Posterior cingulate gyrus (tissue), 11 donors: ENCODE data around the gene ENTPD2.

Experiments used
- DNase-seq, 10 donors: peaks; one replicate each; pipeline versions ENCODE4 v3.0.0 to v3.0.0-alpha.2; 2020 to 2021; ENCODE audit warnings: mixed read lengths in 3 of 10
- intact Hi-C: fragments of 100-400 bp; cut with DNase I; formaldehyde crosslinking; loops from one replicate; pipeline ENCODE4 v1.15.1; 2023

ENTPD2 gene

DNA sequence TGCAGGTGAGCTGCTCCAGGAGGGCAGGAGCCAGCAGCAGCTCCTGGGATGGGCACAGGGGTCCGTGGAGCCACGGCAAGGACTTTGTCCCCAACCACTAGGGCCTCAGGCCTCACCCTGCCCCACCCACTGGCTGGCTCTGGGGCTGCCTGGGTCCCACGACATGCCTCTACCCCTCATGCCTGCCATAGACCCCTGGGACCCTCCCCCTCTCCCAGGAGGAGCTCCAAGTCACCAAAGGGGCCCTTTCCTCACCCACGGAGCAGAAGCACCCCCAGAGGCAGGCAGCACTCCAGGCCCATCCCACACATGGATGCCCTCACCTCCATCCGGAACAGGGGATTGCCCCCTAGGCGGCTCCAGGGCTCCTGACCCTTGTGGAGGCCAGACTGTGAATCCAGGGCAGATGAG, 32.3 kb downstream of the ENTPD2 start:
- intact Hi-C loops: no loop called here
- no peak for DNase-seq

DNA sequence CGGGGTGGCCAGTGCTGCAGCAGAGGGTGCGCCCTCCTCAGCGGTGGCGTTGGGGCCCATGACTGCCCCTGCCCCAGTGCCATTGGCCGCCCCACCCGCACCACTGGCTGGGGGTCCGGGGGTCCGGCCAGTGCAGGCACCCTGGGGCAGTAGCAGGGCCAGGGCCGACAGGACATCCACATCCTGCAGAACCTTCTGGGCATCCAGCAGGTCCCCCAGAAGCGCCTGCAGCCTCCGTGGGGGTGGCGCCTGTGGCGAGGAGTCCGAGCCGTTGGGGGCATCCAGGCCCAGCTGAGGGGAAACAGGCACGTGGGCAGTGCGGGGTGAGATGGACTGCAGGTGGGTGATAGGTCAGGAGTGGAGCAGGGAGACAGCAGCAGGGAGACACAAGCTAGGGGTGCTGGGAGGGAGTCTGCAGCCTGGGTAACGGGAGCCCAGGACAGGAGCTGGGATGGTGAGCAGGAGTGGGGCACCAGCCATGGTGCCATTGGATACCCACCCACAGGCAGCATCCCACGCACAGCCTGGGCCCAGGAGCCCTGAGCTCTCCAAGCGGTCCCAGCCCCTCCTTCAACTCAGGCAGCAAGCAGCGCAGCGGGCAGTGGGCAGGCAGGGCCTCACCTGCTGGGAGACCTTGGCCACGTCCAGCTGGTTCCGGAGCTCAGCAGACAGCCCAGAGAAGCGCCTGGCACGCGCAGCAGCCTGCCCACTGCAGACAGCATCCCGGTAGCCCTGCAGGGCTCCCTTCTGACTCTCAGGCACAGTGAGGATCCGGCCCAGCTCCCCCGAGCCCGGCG, 32.9 kb downstream of the ENTPD2 start:
- intact Hi-C loops: no loop called here
- DNase-seq: peak in 1 of 10 donors; percentile 55

GRCh38 chr9:137019891-137020683, 33.8 kb downstream of the ENTPD2 start:
- intact Hi-C loops: no loop called here
- no peak for DNase-seq

DNA sequence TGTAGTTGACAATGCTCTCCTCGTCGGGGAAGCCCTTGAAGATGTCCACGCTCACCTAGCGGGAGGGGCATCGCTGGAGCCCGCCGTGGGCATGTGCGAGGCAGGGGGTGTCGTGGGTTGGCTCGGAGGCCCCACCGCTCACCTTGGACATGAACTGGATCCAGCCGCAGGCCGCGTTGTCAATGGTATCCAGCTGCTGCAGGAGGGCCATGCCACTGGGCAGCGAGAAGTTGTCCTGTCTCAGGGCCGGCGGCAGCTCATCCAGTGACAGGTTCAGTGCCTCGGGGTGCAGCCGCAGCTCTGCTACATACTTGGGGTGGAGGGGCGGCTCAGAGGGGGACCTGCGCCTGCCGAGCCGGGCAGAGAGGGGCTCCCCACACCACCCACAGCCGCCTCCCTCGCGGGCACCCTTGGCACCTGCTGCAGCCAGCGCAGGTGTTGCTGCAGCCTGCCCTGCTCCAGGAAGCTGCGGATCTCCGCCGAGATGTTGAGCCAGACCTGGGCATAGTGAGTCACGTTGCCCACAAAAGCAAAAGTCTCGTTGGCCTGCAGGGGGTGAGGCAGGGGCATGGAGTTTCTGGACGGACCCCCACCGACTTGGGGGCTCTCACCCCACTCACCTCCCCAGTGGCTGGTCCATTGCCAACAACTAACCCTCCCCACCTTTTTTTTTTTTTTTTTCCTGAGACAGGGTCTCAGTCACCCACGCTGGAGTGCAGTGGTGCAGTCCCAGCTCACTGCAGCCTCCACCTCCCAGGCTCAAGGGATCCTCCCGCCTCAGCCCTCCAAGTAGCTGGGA, 34.9 kb downstream of the ENTPD2 start:
- intact Hi-C loops: no loop called here
- DNase-seq: no peak

DNA sequence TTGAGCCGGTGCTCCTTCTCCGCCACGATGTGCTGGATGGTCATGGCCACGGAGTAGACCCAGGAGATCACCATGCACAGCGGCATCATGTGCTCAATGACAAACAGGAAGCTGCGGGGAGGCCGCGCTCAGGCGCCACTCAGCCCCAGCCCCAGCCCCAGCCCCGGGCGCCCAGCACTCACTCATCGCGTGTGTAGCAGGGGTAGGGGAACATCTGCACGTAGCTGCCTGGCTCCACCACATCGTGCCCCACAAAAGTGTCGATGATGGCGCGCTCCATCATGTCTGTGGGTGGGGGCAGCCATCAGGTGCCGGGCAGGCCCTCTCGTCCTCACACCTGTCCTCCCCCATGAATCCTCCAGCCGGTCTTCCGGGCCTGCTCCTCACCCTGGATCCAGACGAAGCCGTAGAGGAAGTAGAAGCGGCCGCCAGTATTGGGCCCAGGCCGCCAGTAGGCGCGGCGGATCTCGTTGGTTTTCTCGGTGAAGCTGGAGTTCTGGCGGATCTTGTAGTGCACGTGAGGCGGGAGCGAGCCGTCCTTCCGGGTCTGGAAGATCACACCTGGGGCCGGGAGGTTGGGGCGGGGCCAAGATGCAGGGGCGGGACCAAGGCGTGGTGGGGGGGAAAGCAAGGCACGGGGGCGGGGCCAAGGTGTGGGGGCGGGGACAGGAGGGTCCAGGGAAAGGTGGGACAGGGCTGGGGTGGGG, 35.9 kb downstream of the ENTPD2 start:
- no peak for DNase-seq
- intact Hi-C loops: no loop called here

- DNase-seq: no peak
- intact Hi-C loops: no loop called here
These were observed 36.8 kb downstream of the ENTPD2 start for GRCh38 chr9:137017071-137017470.

GRCh38 chr9:137016436-137016835, 37.4 kb downstream of the ENTPD2 start:
- intact Hi-C loops: no loop called here
- no peak for DNase-seq

GRCh38 chr9:137015976-137016375, 37.9 kb downstream of the ENTPD2 start:
- no peak for DNase-seq
- intact Hi-C loops: no loop called here

DNA sequence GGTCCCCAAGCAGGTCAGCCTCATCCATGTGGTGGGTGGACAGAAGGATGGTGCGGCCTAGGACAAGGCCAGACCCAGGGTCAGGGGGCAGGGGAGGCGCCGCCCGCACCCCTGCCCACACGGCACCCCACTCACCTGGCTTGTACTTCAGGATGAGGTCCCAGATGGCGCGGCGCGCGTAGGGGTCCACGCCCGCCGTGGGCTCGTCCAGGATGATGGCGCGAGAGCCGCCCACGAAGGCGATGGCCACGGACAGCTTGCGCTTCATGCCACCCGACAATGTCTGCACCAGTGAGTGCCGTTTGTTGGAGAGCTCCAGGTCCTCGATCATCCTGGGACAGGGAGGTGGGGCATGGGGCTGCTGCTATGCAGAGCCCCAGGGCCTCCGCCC, 38.3 kb downstream of the ENTPD2 start:
- intact Hi-C loops: no loop called here
- DNase-seq: no peak

GRCh38 chr9:137014776-137015539, 38.9 kb downstream of the ENTPD2 start:
- intact Hi-C loops: no loop called here
- no peak for DNase-seq

DNA sequence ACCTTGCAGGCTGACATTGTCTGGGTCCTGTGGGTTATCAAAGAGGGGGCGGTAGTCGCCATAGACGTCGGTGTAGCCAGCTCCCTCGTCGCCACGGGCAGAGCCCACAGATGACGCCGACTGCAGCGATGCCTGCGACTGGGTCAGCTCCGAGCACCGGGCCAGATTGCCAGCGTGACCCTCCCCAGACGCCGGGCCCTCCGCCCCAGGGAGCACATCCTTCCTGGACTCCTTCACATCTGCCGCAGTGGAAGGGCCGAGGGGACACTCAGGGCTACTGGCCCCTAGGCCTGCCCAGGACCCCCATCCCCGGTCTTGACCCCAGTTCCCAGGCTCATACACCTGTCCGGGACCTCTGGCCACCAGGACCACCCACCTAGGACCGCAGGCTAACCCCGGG, 39.7 kb downstream of the ENTPD2 start:
- DNase-seq: no peak
- intact Hi-C loops: no loop called here

GRCh38 chr9:137013571-137013940, 40.3 kb downstream of the ENTPD2 start:
- intact Hi-C loops: no loop called here
- DNase-seq: no peak

DNA sequence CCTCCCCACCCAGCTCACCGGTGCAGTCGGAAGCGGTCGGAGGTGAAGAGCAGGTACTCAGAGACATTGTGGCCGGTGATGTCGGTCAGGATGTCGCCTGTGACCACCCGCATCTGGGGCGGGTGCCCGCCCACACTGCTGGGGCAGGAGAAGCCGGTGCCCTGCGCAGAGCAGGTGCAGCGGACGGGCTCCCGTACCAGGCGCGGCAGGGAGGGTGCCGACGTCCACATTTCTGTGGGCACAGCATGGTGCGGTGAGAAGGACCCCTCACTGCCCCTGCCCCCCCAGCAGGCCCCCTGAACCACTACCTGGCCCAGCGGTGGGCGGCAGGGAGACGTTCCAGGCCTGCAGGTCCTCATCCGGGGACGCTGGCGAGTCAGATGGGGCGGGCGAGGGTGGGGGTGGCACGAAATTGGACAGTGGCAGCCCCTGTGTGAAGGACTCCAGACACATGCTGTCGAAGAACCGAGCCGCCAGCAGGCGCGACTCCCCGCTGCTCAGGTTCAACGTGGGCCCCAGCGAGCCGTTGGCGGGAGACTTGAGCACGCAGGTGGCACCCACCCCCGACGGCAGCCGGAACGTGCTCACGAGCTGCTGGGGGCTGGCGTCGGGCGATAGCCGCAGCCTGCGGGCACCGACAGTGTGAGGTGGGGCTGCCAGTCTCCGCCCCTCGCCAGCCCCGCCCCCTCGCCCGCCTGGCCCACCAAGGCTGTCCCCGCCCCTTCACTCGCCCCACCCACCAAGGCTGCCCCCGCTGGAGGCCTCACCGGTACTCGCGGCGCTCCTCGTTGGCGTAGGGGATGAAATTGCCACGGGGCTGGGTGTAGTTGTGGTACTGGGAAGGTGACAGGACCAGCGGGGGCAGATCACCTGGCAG, 40.9 kb downstream of the ENTPD2 start:
- no peak for DNase-seq
- intact Hi-C loops: no loop called here

- intact Hi-C loops: no loop called here
- DNase-seq: no peak
These were observed 41.8 kb downstream of the ENTPD2 start for GRCh38 chr9:137011907-137012675.

DNA sequence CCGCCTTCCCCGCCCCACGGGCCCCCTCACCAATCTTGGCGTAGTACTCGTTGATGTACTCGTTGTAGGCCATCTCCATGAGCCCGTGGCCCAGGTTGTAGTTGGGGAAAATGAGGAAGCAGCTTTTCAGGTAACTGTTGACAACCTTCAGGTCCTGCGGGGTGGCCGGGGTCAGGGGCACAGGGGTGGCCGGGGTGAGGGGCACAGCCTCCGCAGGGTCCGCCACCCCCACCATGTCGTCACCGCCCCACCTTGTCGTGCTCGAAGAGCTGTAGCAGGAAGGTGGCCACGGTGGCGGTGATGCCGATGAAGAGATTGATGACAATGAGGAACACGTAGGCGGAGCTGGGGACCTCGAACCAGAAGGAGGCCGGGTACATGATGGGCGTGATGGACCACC, 42.7 kb downstream of the ENTPD2 start:
- intact Hi-C loops: no loop called here
- no peak for DNase-seq

DNA sequence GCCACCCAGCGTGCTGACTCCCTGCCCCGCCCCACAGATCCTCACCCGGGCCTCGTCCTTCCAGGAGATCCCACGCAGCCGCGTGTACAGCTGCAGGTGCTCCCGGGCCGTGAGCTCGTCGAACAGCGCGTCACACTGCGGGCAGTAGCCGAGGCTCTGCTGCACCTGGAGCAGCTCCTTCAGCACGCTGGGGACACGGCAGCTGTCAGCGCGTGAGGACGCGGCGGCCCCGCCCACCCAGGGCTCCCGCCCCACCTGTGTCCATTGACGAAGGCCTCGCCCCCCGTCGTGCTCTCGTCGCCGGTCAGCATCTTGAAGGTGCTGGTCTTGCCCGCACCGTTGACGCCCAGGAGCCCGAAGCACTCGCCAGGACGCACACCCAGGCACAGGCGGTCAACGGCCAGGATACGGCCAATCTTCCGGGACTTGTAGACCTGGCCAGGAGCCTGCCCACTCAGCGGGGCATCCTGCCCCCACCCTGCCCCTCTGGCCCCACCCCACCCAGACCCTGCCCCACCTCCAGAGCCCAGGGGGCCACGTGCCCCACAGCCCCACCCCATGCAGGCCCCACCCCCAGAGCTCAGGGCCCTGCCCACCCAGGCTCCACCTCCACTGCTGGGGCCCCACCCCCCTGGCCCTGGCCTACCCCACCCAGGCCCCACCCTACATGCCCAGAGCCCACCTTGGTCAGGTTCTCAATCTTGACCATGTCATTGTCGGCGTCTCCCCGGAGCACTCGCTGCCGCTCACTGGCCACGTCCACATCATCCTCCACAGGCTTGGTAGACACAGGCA, 43.7 kb downstream of the ENTPD2 start:
- intact Hi-C loops: no loop called here
- DNase-seq: no peak

DNA sequence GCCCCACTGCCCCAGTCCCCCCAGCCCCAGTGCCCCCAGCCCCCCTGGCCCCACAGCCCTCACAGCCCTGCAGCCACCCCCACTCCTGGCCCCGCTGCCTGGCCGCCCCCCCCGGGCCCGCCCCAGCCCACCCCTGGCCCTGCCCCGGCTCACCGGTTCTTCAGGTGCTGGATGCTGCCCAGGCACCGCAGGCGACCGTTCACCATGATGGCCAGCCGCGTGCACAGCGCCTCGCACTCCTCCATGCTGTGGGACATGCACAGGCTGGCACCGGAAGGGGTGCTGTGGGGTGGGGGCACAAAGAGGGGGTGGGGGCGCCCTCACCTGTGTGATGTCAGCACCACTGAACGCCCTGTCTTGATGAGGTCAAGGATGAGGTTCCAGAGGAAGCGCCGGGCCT, 44.6 kb downstream of the ENTPD2 start:
- intact Hi-C loops: no loop called here
- DNase-seq: no peak
